ENCODE data around the gene IL2RA. TPM values are rescaled to one million over a fixed set of nuclear protein-coding genes. Genes with fewer than 3 reads are reported as not detected.

The IL2RA gene
- polyA plus RNA-seq, 1 donor (not counting 4 experiments of a cell fraction or from before 2014, with no cell fraction given), result not detected

- Histone ChIP-seq H3K4me2 (ENCODE audit: control insufficient read depth, extremely low read depth, insufficient read depth, low read depth, low read length) (no peak overlapping the region), H3K79me2 (ENCODE audit: control insufficient read depth, insufficient read depth, low read length) (no peaks in the 10 kb centered on the region), H3K9me3 (ENCODE audit: control insufficient read depth, low read depth, low read length) (no peaks in the 10 kb centered on the region), H3K9me1 (ENCODE audit: control insufficient read depth, extremely low read depth, insufficient read depth, low read length) (no peaks in the 10 kb centered on the region), H2AFZ (ENCODE audit: control insufficient read depth, low read length) (no peak overlapping the region), H3K9ac (ENCODE audit: control insufficient read depth, extremely low read depth, insufficient read depth, low read length) (no peak overlapping the region), H3K27me3 (ENCODE audit: control insufficient read depth, extremely low read depth, insufficient read depth, low read length) (peaks cover 12% of the 10 kb centered on the region), H4K20me1 (ENCODE audit: control insufficient read depth, extremely low read depth, insufficient read depth, low read length) (no peaks in the 10 kb centered on the region), H3K36me3 (ENCODE audit: control insufficient read depth in 2 of 2, extremely low read depth in 1 of 2, insufficient read depth in 2 of 2, low read length in 2 of 2) (no peaks in the 10 kb centered on the region), H3K27ac (ENCODE audit: control insufficient read depth, insufficient read depth, low read length) (no peak overlapping the region), H3K4me3 (ENCODE audit: control insufficient read depth in 2 of 3, extremely low read depth in 1 of 3, insufficient read depth in 2 of 3, low read depth in 1 of 3, low read length in 3 of 3) (no peak overlapping the region), H3K4me1 (ENCODE audit: control insufficient read depth, extremely low read depth, insufficient read depth, low read length) (no peaks in the 10 kb centered on the region)
- dilution Hi-C loops (cut with MboI; ENCODE audit: extremely low pct_ligation_motif_present, low sequenced_read_pairs), result no loop called here
- DNase-seq (ENCODE audit: low read depth, low spot score) (no peak), FAIRE-seq (no peak)
- TF ChIP-seq EZH2 (IDR thresholded peaks at IDR 0.05; ENCODE audit: low read length), result no peak
- no peak for TF ChIP-seq CTCF (optimal IDR thresholded peaks at IDR 0.05 in 1 of 3, IDR thresholded peaks at IDR 0.05 in 1 of 3, conservative IDR thresholded peaks at IDR 0.05 in 1 of 3; ENCODE audit: extremely low read depth in 1 of 3, insufficient read depth in 2 of 3, low read length in 3 of 3)
These were observed 1.1 kb downstream of the IL2RA start for GRCh38 chr10:6061056-6061455.

- H3K4me2 ChIP-seq (ENCODE audit: control insufficient read depth, extremely low read depth, insufficient read depth, low read depth, low read length), result no peak overlapping the region
- FAIRE-seq (no peak), DNase-seq (ENCODE audit: low read depth, low spot score) (no peak)
- no peaks in the 10 kb centered on the region for H3K4me1 ChIP-seq (ENCODE audit: control insufficient read depth, extremely low read depth, insufficient read depth, low read length)
- H3K79me2 ChIP-seq (ENCODE audit: control insufficient read depth, insufficient read depth, low read length), result no peaks in the 10 kb centered on the region
- no peak overlapping the region for H3K4me3 ChIP-seq (ENCODE audit: control insufficient read depth in 2 of 3, extremely low read depth in 1 of 3, insufficient read depth in 2 of 3, low read depth in 1 of 3, low read length in 3 of 3)
- H4K20me1 ChIP-seq (ENCODE audit: control insufficient read depth, extremely low read depth, insufficient read depth, low read length), result no peaks in the 10 kb centered on the region
- H3K9me1 ChIP-seq (ENCODE audit: control insufficient read depth, extremely low read depth, insufficient read depth, low read length), result no peaks in the 10 kb centered on the region
- H3K9me3 ChIP-seq (ENCODE audit: control insufficient read depth, low read depth, low read length), result no peaks in the 10 kb centered on the region
- H3K27me3 ChIP-seq (ENCODE audit: control insufficient read depth, extremely low read depth, insufficient read depth, low read length), result peaks cover 12% of the 10 kb centered on the region
- no peak overlapping the region for H3K27ac ChIP-seq (ENCODE audit: control insufficient read depth, insufficient read depth, low read length)
- TF ChIP-seq EZH2 (IDR thresholded peaks at IDR 0.05; ENCODE audit: low read length), result no peak
- TF ChIP-seq CTCF (optimal IDR thresholded peaks at IDR 0.05 in 1 of 3, IDR thresholded peaks at IDR 0.05 in 1 of 3, conservative IDR thresholded peaks at IDR 0.05 in 1 of 3; ENCODE audit: extremely low read depth in 1 of 3, insufficient read depth in 2 of 3, low read length in 3 of 3), result no peak
- no peak overlapping the region for H2AFZ ChIP-seq (ENCODE audit: control insufficient read depth, low read length)
- no peak overlapping the region for H3K9ac ChIP-seq (ENCODE audit: control insufficient read depth, extremely low read depth, insufficient read depth, low read length)
- no peaks in the 10 kb centered on the region for H3K36me3 ChIP-seq (ENCODE audit: control insufficient read depth in 2 of 2, extremely low read depth in 1 of 2, insufficient read depth in 2 of 2, low read length in 2 of 2)
- dilution Hi-C loops (cut with MboI; ENCODE audit: extremely low pct_ligation_motif_present, low sequenced_read_pairs), result no loop called here
These were observed 2.7 kb downstream of the IL2RA start for GRCh38 chr10:6059506-6059905.
